ENCODE data around the gene AJAP1. TPM values are rescaled to one million over a fixed set of nuclear protein-coding genes. Genes with fewer than 3 reads are reported as not detected.

Gene AJAP1
- total and polyA plus RNA-seq, 2 of the 8 experiments (the other 6 are each of a cell fraction or from before 2014, with no cell fraction given) = 1.9 to 6.2 TPM

- H2BK120ac ChIP-seq (replicated peaks; ENCODE audit: low read depth, low read length) = no peak overlapping the region
- CTCF ChIA-PET (ENCODE audit: partially characterized antibody) = interaction anchor here (0.9 to 4.6 kb wide), 8 partner anchors 9 to 742 kb away, joined by 3 to 18 read pairs (median 4); no protein-coding TSS in a partner anchor
Observed at GRCh38 chr1:4768553-4768952, 114.1 kb downstream of the AJAP1 start.

More at GRCh38 chr1:4768553-4768952, 114.1 kb downstream of the AJAP1 start:
- no peak overlapping the region for H2BK5ac ChIP-seq (ENCODE audit: low read depth, low read length)
- no peak overlapping the region for H2BK20ac ChIP-seq (ENCODE audit: low read length)
- no peak overlapping the region for H3K56ac ChIP-seq (replicated peaks; ENCODE audit: insufficient read length, low read depth, low read length)
- POLR2A ChIA-PET (ENCODE audit: partially characterized antibody) = no interaction called here
- no peak overlapping the region for H3K27ac ChIP-seq (ENCODE audit: low read depth, low read length)
- no peak overlapping the region for H4K5ac ChIP-seq (ENCODE audit: insufficient read length, low read depth, low read length)
- no peak overlapping the region for H3K4me3 ChIP-seq (ENCODE audit: extremely low read depth in 1 of 4, insufficient read depth in 2 of 4, low read depth in 3 of 4, low read length in 4 of 4)
- no peaks in the 10 kb centered on the region for H3K36me3 ChIP-seq (ENCODE audit: control insufficient read depth in 2 of 4, insufficient read depth in 4 of 4, low read length in 3 of 4)
- 83% methylated on average over 6 of the region's 6 CpGs; no CpG with 5 or more reads in 1 of the 2 experiments for WGBS, 2 experiments (ENCODE audit: extremely low coverage in 1 of 2, insufficient coverage in 1 of 2, insufficient read length in 1 of 2, insufficient replicate concordance in 2 of 2, low coverage in 1 of 2, low lambda C conversion rate in 2 of 2, missing lambda C conversion rate in 1 of 2)
- H3K79me2 ChIP-seq (ENCODE audit: control insufficient read depth in 1 of 2, insufficient read depth in 2 of 2, low read length in 2 of 2) = no peaks in the 10 kb centered on the region
- no peak overlapping the region for H4K8ac ChIP-seq (ENCODE audit: extremely low read depth, insufficient read depth, low read length)
- no peak overlapping the region for H3K4ac ChIP-seq (replicated peaks; ENCODE audit: insufficient read length, low read depth, low read length)
- H3K23me2 ChIP-seq (ENCODE audit: low read depth, low read length) = peaks cover 7% of the 10 kb centered on the region; the same call in 1 of the 2 replicates
- no peak overlapping the region for H3K23ac ChIP-seq (ENCODE audit: insufficient read length)
- DNase-seq (ENCODE audit: low read depth in 1 of 2, low spot score in 2 of 2) (no peak), FAIRE-seq (no peak)
- H3K9ac ChIP-seq (replicated peaks in 1 of 4; ENCODE audit: extremely low read depth in 1 of 4, low read depth in 3 of 4, low read length in 3 of 4) = no peak overlapping the region
- no peak overlapping the region for H2AK5ac ChIP-seq (ENCODE audit: low read depth, low read length)
- H3K9me3 ChIP-seq (ENCODE audit: insufficient read depth in 2 of 2, low read depth in 1 of 2, low read length in 1 of 2) = no peaks in the 10 kb centered on the region
- H3K18ac ChIP-seq (ENCODE audit: extremely low read depth, low read length) = no peak overlapping the region
- peaks cover 0 to 5% of the 10 kb centered on the region in 2 experiments for H4K20me1 ChIP-seq (replicated peaks in 1 of 2; ENCODE audit: control insufficient read depth in 1 of 2, insufficient read depth in 2 of 2, low read length in 2 of 2)
- no peaks in the 10 kb centered on the region for H3K79me1 ChIP-seq (ENCODE audit: low read depth, low read length)
- H3K4me1 ChIP-seq (replicated peaks in 1 of 4; ENCODE audit: control insufficient read depth in 3 of 4, insufficient read depth in 4 of 4, low read length in 3 of 4) = no peaks in the 10 kb centered on the region; a peak in 1 of 7 replicates
- no peaks in the 10 kb centered on the region; a peak in 1 of 7 replicates for H3K27me3 ChIP-seq (replicated peaks in 1 of 4; ENCODE audit: control insufficient read depth in 3 of 4, extremely low read depth in 1 of 4, insufficient read depth in 3 of 4, low read length in 3 of 4)
- TF ChIP-seq CTCF (IDR thresholded peaks at IDR 0.05; ENCODE audit: control extremely low read depth in 1 of 3, insufficient read depth in 1 of 3, low read depth in 1 of 3, low read length in 3 of 3) = peak in 2 of 3 experiments; percentile 22 to 30; a peak in 3 of 4 replicates
- no peak for TF ChIP-seq HDAC2 (IDR thresholded peaks at IDR 0.05; ENCODE audit: borderline replicate concordance in 1 of 2, low read depth in 2 of 2, low read length in 2 of 2)
- TF ChIP-seq MAFK (IDR thresholded peaks at IDR 0.05; ENCODE audit: low read depth, low read length) = no peak
- H2BK12ac ChIP-seq (ENCODE audit: low read depth, low read length) = no peak overlapping the region
- no peak overlapping the region for H2BK15ac ChIP-seq (ENCODE audit: low read length)
- no peak overlapping the region for H2AFZ ChIP-seq (ENCODE audit: low read length)
- no peak overlapping the region for H3K14ac ChIP-seq (ENCODE audit: insufficient read length)
- H4K91ac ChIP-seq (replicated peaks; ENCODE audit: insufficient read length, low read length) = no peak overlapping the region
- no peak overlapping the region for H3K4me2 ChIP-seq (ENCODE audit: insufficient read depth in 1 of 2, low read depth in 2 of 2, low read length in 2 of 2)

Data from H1 (cell line).